Keratinocyte (primary cell): ENCODE measurements around the gene SYNE2. TPM values are rescaled to one million over a fixed set of nuclear protein-coding genes. Genes with fewer than 3 reads are reported as not detected.

Experiments used
- DNase-seq: peaks from one replicate; pipeline ENCODE4 v3.0.0-alpha.2; 2011; ENCODE audit warnings: low read depth, missing footprints, low spot score
- FAIRE-seq: peaks from 2 replicates; lab custom pipeline; 2011; peaks lifted over from hg19 to GRCh38; lab: Jason Lieb, UNC
- H2AFZ ChIP-seq: 2 replicates; pipeline ENCODE4 v1.6.0; 2012; ENCODE audit warnings: low read length, control low read depth, inconsistent platforms; ENCODE audit not compliant: control insufficient read depth
- H3K27ac ChIP-seq: 2 replicates; pipeline ENCODE4 v1.5.1; 2011; ENCODE audit warnings: low read length; ENCODE audit not compliant: control insufficient read depth, insufficient read depth
- H3K27me3 ChIP-seq: 3 replicates; pipeline ENCODE4 v1.6.0; 2011; ENCODE audit warnings: low read length; ENCODE audit not compliant: control insufficient read depth, insufficient read depth; ENCODE audit errors: extremely low read depth
- H3K36me3 ChIP-seq, 2 experiments: 2 replicates in 1 of 2; 3 replicates in 1 of 2; pipeline ENCODE4 v1.5.1; 2011; ENCODE audit warnings: low read length in 2 of 2, mild to moderate bottlenecking in 1 of 2; ENCODE audit not compliant: control insufficient read depth in 2 of 2, insufficient read depth in 2 of 2; ENCODE audit errors: extremely low read depth in 1 of 2
- H3K4me1 ChIP-seq: 3 replicates; pipeline ENCODE4 v1.5.1; 2011; ENCODE audit warnings: low read length; ENCODE audit not compliant: control insufficient read depth, insufficient read depth; ENCODE audit errors: extremely low read depth
- H3K4me2 ChIP-seq: 3 replicates; pipeline ENCODE4 v1.6.0; 2011; ENCODE audit warnings: low read depth, low read length; ENCODE audit not compliant: control insufficient read depth, insufficient read depth; ENCODE audit errors: extremely low read depth
- H3K4me3 ChIP-seq, 3 experiments: fragments of 200-600 bp in 1 of 3; sonication (generic) in 1 of 3; 2 replicates in 2 of 3; 3 replicates in 1 of 3; pipeline ENCODE4 v1.5.1; 2011 to 2016; ENCODE audit warnings: low read length in 3 of 3, mild to moderate bottlenecking in 3 of 3, control low read depth in 2 of 3, inconsistent platforms in 1 of 3, low read depth in 1 of 3, mixed read lengths in 1 of 3, mixed run types in 1 of 3, moderate library complexity in 1 of 3; ENCODE audit not compliant: control insufficient read depth in 2 of 3, insufficient read depth in 2 of 3; ENCODE audit errors: extremely low read depth in 1 of 3
- H3K79me2 ChIP-seq: 2 replicates; pipeline ENCODE4 v1.6.0; 2012; ENCODE audit warnings: low read length; ENCODE audit not compliant: control insufficient read depth, insufficient read depth
- H3K9ac ChIP-seq: 3 replicates; pipeline ENCODE4 v1.6.0; 2011; ENCODE audit warnings: low read length; ENCODE audit not compliant: control insufficient read depth, insufficient read depth; ENCODE audit errors: extremely low read depth
- H3K9me1 ChIP-seq: 3 replicates; pipeline ENCODE4 v1.6.0; 2011; ENCODE audit warnings: low read length; ENCODE audit not compliant: control insufficient read depth, insufficient read depth; ENCODE audit errors: extremely low read depth
- H3K9me3 ChIP-seq: 2 replicates; pipeline ENCODE4 v1.5.1; 2012; ENCODE audit warnings: low read depth, low read length; ENCODE audit not compliant: control insufficient read depth
- H4K20me1 ChIP-seq: 3 replicates; pipeline ENCODE4 v1.6.0; 2011; ENCODE audit warnings: low read length; ENCODE audit not compliant: control insufficient read depth, insufficient read depth; ENCODE audit errors: extremely low read depth
- CTCF ChIP-seq, 3 experiments: IDR thresholded peaks in 1 of 3; conservative IDR thresholded peaks in 1 of 3; optimal IDR thresholded peaks in 1 of 3; 2 replicates in 2 of 3; 3 replicates in 1 of 3; pipeline versions ENCODE3 to v1.5.1; 2011; ENCODE audit warnings: low read length in 3 of 3, mild to moderate bottlenecking in 3 of 3, moderate library complexity in 2 of 3, control low read depth in 1 of 3, inconsistent platforms in 1 of 3; ENCODE audit not compliant: insufficient read depth in 2 of 3; ENCODE audit errors: extremely low read depth in 1 of 3
- EZH2 ChIP-seq: IDR thresholded peaks from one replicate; pipeline ENCODE4 v1.6.1; 2012; ENCODE audit warnings: inconsistent platforms, mild to moderate bottlenecking, low read length, moderate library complexity
- dilution Hi-C: fragments of 300-500 bp; cut with MboI; formaldehyde crosslinking; loops from one replicate; pipeline ENCODE4 v1.7.0; 2020; ENCODE audit warnings: low sequenced_read_pairs; ENCODE audit not compliant: extremely low pct_ligation_motif_present
- polyA plus RNA-seq, 5 experiments: library from polyadenylated mRNA; depleted of rRNA in 3 of 5; stranded (reverse) in 3 of 5; stranded (forward) in 1 of 5; unstranded in 1 of 5; fragments of >200 nt; gene quantifications; 1 replicate in 1 of 5; 2 replicates in 3 of 5; 3 replicates in 1 of 5; pipeline versions ENCODE4 v1.2.1 to v1.2.3, GENCODE V29; 2011 to 2012; ENCODE audit warnings: missing spikeins in 2 of 5, low read depth in 1 of 5, low replicate concordance in 1 of 5

SYNE2 gene
- polyA plus RNA-seq, 1 donor (not counting 4 experiments of a cell fraction or from before 2014, with no cell fraction given): 9.9 TPM

- Histone ChIP-seq H3K4me3 (no peak overlapping the region), H3K9me1 (no peaks in the 10 kb centered on the region), H3K9ac (no peak overlapping the region), H4K20me1 (no peaks in the 10 kb centered on the region), H3K4me1 (no peaks in the 10 kb centered on the region), H3K9me3 (no peaks in the 10 kb centered on the region), H2AFZ (no peak overlapping the region), H3K36me3 (no peaks in the 10 kb centered on the region), H3K27me3 (no peaks in the 10 kb centered on the region), H3K4me2 (no peak overlapping the region), H3K79me2 (no peaks in the 10 kb centered on the region), H3K27ac (no peak overlapping the region)
- TF ChIP-seq EZH2 (no peak), CTCF (optimal IDR thresholded peaks at IDR 0.05 in 1 of 3, IDR thresholded peaks at IDR 0.05 in 1 of 3, conservative IDR thresholded peaks at IDR 0.05 in 1 of 3; ENCODE audit: extremely low read depth in 1 of 3, insufficient read depth in 2 of 3, low read length in 3 of 3) (no peak)
- no peak for FAIRE-seq
- dilution Hi-C loops: no loop called here
- DNase-seq: peak; percentile 19
Observed at GRCh38 chr14:64253672-64254071, 400.9 kb downstream of the SYNE2 start.

DNA sequence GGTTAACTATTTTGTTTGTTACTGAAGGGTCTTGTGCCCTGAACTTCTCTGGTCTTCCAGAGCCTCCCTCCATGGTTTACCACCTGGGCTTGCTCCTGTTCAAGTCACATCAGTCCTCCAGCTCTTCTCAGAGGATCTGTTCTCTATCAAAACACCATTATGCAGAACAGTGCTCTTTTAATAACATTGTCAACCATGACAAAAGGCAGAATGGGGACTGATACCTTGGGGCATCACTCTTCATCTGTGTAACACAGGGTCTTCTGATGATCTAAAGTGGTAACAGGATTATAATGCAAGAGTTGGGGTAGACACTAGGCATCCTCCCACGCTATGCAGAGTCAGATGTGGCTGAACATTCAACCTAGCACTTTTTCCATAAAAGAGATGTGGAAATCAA, 403.0 kb downstream of the SYNE2 start:
- no peak for TF ChIP-seq EZH2
- no peak for TF ChIP-seq CTCF (optimal IDR thresholded peaks at IDR 0.05 in 1 of 3, IDR thresholded peaks at IDR 0.05 in 1 of 3, conservative IDR thresholded peaks at IDR 0.05 in 1 of 3; ENCODE audit: extremely low read depth in 1 of 3, insufficient read depth in 2 of 3, low read length in 3 of 3)

More for the DNA sequence above, 403.0 kb downstream of the SYNE2 start:
- no peak overlapping the region for H2AFZ ChIP-seq
- H3K4me1 ChIP-seq: no peaks in the 10 kb centered on the region
- H3K9me3 ChIP-seq: no peaks in the 10 kb centered on the region
- no peaks in the 10 kb centered on the region for H4K20me1 ChIP-seq
- no peaks in the 10 kb centered on the region for H3K79me2 ChIP-seq
- no peak overlapping the region for H3K27ac ChIP-seq
- DNase-seq (no peak), FAIRE-seq (no peak)
- H3K9me1 ChIP-seq: no peaks in the 10 kb centered on the region
- H3K9ac ChIP-seq: no peak overlapping the region
- H3K4me3 ChIP-seq: no peak overlapping the region
- no peak overlapping the region for H3K4me2 ChIP-seq
- dilution Hi-C loops: no loop called here
- no peaks in the 10 kb centered on the region for H3K27me3 ChIP-seq
- H3K36me3 ChIP-seq: no peaks in the 10 kb centered on the region
